Dedifferentiated amniotic fluid mesenchymal stem cell (primary cell): ENCODE measurements around the gene RGS17.
"Not testable (repeated sequence)": the region's sequence is repeated elsewhere in the genome, so short reads cannot be mapped to it uniquely, and the experiment has no call there.

ENCODE experiments used
- DNase-seq: peaks from one replicate; pipeline ENCODE4 v3.0.0-alpha.2; 2016; ENCODE audit errors: extremely low spot score

RGS17 gene

DNA sequence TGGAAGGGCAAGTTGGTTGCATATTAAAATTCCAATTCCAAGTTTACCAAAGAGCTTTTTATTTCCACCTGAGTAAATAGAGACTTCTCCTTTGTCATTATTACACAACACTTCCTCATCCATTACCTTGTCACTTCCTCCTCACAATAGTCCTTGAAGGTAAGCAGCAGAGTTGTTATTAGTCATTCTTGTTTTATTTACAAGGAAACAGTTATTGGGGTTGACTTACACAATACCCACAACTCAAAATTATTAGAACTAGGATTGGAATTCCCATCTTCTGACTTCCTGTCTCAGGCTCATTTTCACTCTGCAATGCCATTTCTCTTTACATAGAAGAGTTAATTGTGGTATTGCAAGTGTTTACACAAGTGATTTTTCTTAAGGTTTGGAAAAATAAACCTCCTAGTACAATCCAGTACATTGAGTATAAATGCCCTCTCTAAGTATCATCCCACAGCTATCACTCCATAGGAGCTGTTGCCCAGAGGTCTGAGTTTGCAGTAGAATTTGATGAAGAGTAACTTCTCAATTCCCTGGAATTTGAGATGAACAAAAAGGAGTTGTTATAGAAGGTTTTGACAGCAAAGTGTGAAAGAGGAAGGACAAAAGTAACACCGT is 99.6 kb downstream of the RGS17 start:
- DNase-seq, result no peak

GRCh38 chr6:153028963-153029362 is 102.1 kb downstream of the RGS17 start:
- no peak for DNase-seq

DNA sequence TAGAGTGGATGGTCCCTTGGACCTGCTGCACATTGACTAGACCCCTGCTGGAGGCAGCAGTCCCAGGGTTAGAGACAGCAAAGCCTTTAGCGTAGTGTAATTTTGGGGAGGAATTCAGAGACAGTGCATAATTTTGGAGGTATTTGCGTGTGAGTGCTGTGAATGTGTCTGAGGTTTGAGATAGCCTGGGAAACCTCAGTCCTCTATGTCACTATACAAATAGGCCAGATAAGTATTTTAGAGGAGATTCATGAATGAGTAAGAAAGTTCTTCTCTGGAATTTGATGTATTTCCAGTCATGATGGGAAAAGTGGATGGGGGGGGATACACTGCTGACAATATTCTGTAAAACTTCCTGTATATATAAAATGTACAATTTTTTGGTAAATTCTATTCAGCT is 102.8 kb downstream of the RGS17 start:
- DNase-seq, result no peak

- DNase-seq, result no peak
These were observed 103.6 kb downstream of the RGS17 start for GRCh38 chr6:153027480-153027879.

- no peak for DNase-seq
These were observed 106.4 kb downstream of the RGS17 start for GRCh38 chr6:153024709-153025017.

DNA sequence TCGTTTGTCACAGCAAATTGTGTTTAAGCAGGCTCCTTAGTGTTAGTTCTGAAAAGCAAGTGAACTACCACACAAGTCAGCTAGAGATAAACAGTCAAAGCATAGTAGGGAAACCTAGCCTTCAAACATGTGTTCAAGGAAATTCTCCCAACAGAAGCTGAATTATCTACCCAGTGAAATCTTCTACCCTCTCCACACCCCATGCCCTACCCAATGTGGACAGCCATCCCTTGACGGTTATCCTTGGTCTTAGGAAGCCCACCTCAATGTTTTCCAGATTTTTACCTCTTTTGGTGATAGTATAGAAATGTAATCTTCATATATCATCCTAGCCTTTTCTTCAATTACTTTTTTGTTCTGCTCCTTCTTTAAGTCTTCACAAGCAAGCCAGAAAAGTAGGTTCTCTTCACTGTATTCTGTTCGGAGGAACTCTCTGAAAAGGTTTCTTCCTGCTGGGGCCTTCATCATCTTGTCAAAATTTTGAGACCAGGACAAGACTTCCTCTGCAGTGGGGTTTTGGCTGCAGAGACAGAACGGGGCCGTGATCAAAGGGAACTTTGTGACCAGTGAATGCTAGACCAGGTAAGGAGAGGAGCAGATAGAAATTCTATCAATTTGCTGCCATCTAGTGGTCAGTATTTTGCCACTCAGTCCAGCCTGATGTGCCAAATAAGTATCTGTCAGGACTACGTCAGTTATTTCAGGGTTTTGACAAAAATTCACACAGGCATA is 106.9 kb downstream of the RGS17 start:
- peak; percentile 69 for DNase-seq

DNA sequence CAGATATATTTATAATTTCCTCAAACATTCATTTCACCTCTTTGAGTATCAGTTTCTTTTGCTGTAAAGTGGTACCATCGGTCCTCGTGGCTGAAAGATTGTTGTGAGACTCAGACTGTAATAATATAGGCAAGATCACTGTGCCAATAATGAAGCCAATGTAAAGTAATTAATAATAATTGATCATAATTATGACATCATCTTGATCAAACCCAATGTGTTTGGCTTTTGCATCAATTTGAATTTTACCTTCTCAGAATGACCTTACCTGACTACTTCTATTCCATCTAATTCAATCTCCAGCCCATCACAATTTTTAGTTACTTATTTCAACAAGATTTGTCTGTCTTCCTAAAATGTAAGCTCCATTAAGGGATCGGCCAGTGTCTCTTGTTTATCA is 112.7 kb downstream of the RGS17 start:
- no peak for DNase-seq

DNA sequence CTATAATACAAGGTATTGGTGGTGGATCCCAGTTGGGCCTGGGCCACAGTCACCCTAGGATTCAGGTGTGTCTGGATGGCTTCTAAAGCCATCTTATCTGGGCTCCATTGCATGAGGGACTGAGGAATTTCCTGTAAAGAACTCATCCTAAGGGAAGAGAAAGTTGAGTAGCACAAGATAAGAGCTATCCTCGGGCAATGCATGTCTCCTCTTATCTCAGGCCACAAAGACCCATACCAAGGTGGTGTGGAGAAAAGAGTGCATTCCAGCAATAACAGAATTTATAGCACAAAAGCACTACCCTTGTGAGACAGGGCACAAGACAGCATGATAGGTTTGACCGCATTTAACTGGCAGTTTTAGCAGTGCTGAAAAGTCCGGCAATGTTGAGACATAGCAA is 114.2 kb downstream of the RGS17 start:
- no peak for DNase-seq

GRCh38 chr6:153015094-153015640 is 115.9 kb downstream of the RGS17 start:
- DNase-seq, result no peak

DNA sequence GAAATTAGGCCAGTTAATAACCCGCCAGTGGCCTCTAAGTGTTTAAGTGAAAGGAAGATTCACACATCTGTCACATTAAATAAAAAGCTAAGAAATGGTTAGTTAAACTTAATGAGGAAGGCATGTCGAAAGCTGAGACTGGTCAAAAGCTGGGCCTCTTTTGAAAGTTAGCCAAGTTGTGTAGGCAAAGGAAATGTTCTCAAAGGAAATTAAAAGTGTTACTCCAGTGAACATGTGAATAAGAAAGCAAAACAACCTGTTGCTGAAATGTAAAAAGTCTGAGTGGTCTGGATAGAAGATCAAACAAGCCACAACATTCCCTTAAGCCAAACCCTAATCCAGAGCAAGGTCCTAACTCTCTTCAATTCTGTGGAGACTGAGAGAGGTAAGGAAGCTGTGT is 117.6 kb downstream of the RGS17 start:
- no peak for DNase-seq

GRCh38 chr6:153012856-153013255 is 118.2 kb downstream of the RGS17 start:
- DNase-seq, result no peak

DNA sequence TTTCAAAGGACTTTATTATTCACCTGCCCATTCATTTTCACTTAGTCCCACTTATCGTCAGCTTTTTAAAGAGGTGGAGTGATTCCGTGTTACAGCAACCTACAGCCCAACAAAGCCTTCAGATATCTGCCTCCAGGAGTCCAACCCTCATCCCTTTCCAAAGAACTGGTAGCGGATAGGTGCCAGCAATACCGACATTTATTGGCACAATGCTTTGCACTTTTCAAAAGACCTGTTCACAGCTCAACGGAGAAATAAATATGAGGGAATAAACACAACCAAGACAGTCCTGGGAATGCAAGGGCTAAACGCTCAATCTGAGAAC is 127.8 kb downstream of the RGS17 start:
- DNase-seq, result no peak

DNA sequence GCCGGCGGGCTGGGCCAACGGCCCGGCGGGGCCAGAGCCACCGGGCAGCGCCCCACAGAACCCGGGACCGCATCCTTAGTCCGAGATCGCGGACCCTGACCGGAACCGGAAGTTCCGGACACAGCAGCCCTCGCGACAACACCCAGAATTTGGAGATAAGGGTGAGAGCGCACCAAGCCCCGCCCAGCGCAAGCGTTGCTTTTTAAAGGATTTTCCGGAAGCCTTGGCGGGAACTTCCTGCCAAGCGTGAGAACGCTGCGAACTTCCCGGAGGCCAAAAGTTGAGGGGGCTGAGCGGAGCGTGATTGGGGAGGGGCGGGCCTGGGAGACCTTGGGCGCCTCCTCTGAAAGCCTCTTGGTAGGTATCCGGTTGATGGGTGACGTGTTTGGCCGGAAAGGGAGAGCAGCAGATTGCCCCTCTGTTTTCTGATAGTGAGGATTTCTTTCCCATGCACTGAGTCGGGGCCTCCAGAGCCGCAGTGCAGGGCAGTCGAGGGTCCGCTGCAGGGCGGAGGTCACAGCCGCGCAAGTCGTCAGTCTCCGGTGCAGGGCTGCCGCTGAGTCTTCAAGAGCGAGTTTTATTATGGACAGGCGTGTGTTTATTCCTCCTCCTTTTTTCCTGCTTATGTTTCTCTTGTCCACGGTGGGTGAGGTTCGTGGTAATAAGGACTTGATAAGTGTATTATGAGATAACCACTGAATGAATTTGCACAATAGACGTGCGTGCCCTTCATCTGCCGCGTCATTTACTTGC is 128.3 kb downstream of the RGS17 start, which contains the start of gene MTRF1L:
Gene MTRF1L, minus strand, starts transcription at position 97 of the 753 bp plus-strand sequence. Its CDS starts 24 bp downstream, at position 73.
- peak; percentile 98 for DNase-seq

GRCh38 chr6:153001767-153002612 is 129.1 kb downstream of the RGS17 start:
- DNase-seq, result no peak

DNA sequence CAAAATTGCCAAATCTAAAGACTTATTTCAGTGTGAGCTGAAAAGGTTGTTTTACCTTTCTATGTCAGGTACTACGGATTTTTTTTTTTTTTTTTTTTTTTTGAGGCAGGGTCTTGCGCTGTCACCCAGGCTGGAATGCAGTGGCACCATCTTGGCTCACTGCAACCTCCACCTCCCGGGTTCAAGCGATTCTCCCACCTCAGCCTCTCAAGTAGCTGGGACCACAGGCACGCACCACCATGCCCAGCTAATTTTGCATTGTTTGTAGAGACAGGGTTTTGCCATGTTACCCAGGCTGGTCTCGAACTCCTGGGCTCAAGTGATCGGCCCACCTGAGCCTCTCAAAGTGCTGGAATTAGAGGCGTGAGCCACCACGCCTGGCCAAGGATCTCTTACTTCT is 130.3 kb downstream of the RGS17 start:
- not testable (repeated sequence) for DNase-seq

DNA sequence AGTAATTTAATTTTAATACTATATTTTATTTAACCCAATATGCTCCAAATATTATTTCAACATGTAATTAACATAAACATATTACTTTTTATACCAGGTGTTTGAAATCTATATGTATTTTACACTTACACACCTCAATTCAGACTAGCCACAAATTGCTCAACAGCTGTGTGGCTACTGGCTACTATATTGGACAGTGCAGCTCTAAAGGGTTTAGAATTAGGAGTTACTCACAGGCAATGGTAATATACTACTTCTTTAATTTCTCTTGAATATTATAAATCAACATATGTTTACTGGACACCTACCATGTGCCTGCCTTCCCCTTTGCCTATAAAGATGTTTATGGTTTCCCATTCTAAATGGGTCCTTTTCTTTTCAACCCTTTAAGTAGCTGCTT is 130.8 kb downstream of the RGS17 start:
- no peak for DNase-seq

DNA sequence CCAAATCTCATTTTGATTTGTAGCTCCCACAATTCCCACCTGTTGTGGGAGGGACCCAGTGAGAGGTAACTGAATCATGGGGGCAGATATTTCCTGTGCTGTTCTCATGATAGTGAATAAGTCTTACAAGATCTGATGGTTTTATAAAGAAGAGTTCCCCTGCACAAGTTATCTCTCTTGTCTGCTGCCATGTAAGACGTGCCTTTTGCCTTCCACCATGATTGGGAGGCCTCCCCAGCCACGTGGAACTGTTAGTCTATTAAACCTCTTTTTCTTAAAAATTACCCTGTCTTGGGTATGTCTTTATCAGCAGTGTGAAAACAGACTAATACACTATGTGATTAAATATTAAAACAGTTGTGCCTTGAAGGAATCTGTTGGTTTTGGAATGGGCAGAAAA is 131.5 kb downstream of the RGS17 start:
- DNase-seq, result not testable (repeated sequence)

DNA sequence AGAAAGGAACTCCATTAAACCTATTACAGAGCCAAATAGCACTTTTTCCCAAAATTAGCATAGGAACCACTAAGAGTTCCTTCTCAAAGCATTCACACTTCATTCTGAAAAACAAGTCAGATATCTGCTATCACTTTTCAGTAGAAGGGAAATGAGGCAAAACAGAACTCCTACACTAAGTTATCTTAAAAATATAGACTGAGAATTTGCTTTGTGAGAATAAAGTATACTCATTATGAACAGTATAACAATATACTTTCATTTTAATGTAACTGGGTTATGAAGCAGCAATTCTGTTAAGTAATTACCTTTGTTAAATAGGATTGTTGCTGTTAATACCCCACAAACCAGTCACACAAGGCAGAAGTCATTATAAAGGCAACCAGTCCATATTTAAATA is 137.2 kb downstream of the RGS17 start:
- no peak for DNase-seq

DNA sequence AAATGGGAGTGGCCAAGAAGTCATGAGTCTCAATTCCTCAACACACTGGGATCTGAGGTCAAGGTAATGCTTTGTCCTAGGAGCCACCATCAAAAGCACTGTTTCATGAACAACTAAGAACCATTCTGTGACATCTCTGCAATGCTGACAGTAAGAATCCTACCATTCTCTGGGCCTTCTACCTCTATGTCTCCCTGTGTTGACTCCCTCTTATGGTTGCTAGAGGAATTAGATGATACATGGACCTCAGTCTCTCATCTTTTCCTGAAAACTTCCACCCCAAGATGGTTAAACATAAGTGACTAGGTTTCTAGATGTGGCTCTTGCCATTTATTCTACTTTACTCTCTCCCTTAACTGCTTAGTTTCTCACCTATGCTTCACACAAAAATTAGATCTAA is 137.7 kb downstream of the RGS17 start:
- no peak for DNase-seq

DNA sequence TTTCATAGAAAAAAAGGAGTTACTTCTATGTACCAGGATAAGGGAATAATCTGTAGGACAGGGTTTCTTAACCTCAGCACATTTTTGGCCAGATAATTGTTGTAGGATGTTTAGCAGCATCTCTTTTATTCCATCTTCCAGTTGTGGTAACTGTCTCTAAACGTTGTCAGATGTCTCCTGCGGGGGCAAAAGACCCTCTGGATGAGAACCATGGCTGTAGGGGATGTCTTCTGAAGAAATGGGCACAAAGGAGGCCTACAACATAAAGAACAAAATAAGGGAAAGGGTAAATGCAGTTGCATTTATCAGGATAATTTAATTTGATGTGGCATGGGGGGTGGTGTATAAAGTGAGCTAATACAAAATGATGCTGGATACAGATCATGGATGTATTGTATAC is 144.1 kb downstream of the RGS17 start:
- DNase-seq, result no peak

DNA sequence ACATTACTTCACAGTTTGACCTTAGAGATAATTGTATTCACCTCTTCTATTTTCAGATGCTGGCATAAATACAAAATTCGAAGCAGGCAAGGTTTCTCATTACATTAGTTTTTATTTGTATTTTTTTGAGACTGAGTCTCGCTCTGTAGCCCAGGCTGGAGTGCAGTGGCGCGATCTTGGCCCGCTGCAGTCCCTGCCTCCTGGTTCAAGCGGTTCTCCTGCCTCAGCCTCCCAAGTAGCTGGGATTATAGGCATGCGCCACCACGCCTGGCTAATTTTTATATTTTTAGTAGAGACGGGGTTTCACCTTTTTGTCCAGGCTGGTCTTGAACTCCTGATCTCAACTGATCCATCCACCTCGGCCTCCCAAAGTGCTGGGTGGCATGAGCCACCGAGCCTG is 145.8 kb downstream of the RGS17 start:
- not testable (repeated sequence) for DNase-seq

- DNase-seq, result no peak
These were observed 146.6 kb downstream of the RGS17 start for GRCh38 chr6:152984513-152984872.
